ENCODE measurements around the gene TMEM244.

- TF ChIP-seq POLR2AphosphoS5 (IDR thresholded peaks at IDR 0.05) (no peak), CTCF (IDR thresholded peaks at IDR 0.05) (no peak)
Measured at GRCh38 chr6:129902681-129903080, 41.6 kb upstream of the TMEM244 start.
